Natural killer cell (primary cell): ENCODE measurements around the gene FHIP2A. TPM values are rescaled to one million over a fixed set of nuclear protein-coding genes. Genes with fewer than 3 reads are reported as not detected.

Source experiments
- ATAC-seq, 3 donors: fragments of 150-1000 bp in 2 of 3; fragments of 200-7000 bp in 1 of 3; cut with Tn5 transposase; 1 replicate in 1 of 3; 2 replicates in 2 of 3; pipeline ENCODE4 v1.10.0; 2021; ENCODE audit warnings: mild to moderate bottlenecking in 2 of 3, moderate library complexity in 2 of 3
- DNase-seq, 2 donors: peaks; one replicate each; pipeline versions ENCODE4 v3.0.0 to v3.0.0-alpha.2; 2013 to 2021; ENCODE audit warnings: mixed read lengths in 1 of 2
- H3K27ac ChIP-seq: one replicate; pipeline ENCODE4 v1.5.1; 2013; ENCODE audit warnings: mild to moderate bottlenecking, low read length
- H3K27me3 ChIP-seq: one replicate; pipeline ENCODE4 v1.6.1; 2013; ENCODE audit warnings: low read length; ENCODE audit not compliant: control insufficient read depth, insufficient read depth
- H3K36me3 ChIP-seq: one replicate; pipeline ENCODE4 v1.6.1; 2013; ENCODE audit warnings: low read length; ENCODE audit not compliant: control insufficient read depth, insufficient read depth
- H3K4me1 ChIP-seq: one replicate; pipeline ENCODE4 v1.6.1; 2013; ENCODE audit warnings: low read length; ENCODE audit not compliant: control insufficient read depth, insufficient read depth
- H3K4me3 ChIP-seq: one replicate; pipeline ENCODE4 v1.5.1; 2013; ENCODE audit warnings: low read length
- H3K9me3 ChIP-seq: one replicate; pipeline ENCODE4 v1.6.1; 2013; ENCODE audit warnings: low read length; ENCODE audit not compliant: control insufficient read depth, insufficient read depth
- H3K27ac Mint-ChIP-seq, 2 donors: one replicate each; pipeline ENCODE4 v1.8.0; 2022; ENCODE audit warnings: mild to moderate bottlenecking in 2 of 2, mixed read lengths in 2 of 2, moderate library complexity in 1 of 2
- H3K27me3 Mint-ChIP-seq, 2 donors: one replicate each; pipeline ENCODE4 v1.8.0; 2022; ENCODE audit warnings: low read depth in 2 of 2, mixed read lengths in 2 of 2
- H3K36me3 Mint-ChIP-seq: one replicate; pipeline ENCODE4 v1.8.0; 2022; ENCODE audit warnings: mixed read lengths
- H3K4me1 Mint-ChIP-seq, 2 donors: one replicate each; pipeline ENCODE4 v1.8.0; 2022; ENCODE audit warnings: mixed read lengths in 2 of 2
- H3K4me3 Mint-ChIP-seq: one replicate; pipeline ENCODE4 v1.8.0; 2022; ENCODE audit warnings: mild to moderate bottlenecking, moderate library complexity, mixed read lengths
- H3K9me3 Mint-ChIP-seq, 2 donors: one replicate each; pipeline ENCODE4 v1.8.0; 2022; ENCODE audit warnings: mixed read lengths in 2 of 2
- CTCF ChIP-seq: fragments of 200-600 bp; IDR thresholded peaks from one replicate; pipeline ENCODE4 v1.8.0; 2022; ENCODE audit warnings: antibody characterized with exemption
- WGBS: methylation state at CpG from one replicate; pipeline ENCODE4 v1.1.7; 2013; ENCODE audit warnings: missing lambda C conversion rate; ENCODE audit not compliant: insufficient coverage; 5-methylcytosine and 5-hydroxymethylcytosine counted together
- intact Hi-C: fragments of 100-400 bp; cut with micrococcal nuclease; formaldehyde crosslinking; loops from one replicate; pipeline ENCODE4 v1.14.2; 2022
- total RNA-seq, 4 donors: library from RNA; stranded (reverse); fragments of 120-200 nt in 1 of 4; gene quantifications; one replicate each; pipeline versions ENCODE4 v1.2.3 to v1.2.4, GENCODE V29; 2013 to 2022

FHIP2A gene
- total RNA-seq, 3 donors from 2014 or later (not counting 1 experiment from before 2014, with no cell fraction given): 36.0 to 42.4 (median 39.5) TPM

- intact Hi-C loops: no loop called here
Measured at GRCh38 chr10:114777415-114777814, 44.2 kb upstream of the FHIP2A start.

GRCh38 chr10:114779803-114780576 lies 41.6 kb upstream of the FHIP2A start:
- Histone ChIP-seq H3K4me3 (no peak overlapping the region), H3K27me3 (no peaks in the 10 kb centered on the region), H3K27ac (no peak overlapping the region), H3K36me3 (no peaks in the 10 kb centered on the region), H3K9me3 (no peaks in the 10 kb centered on the region), H3K4me1 (no peaks in the 10 kb centered on the region)
- no peaks in the 10 kb centered on the region for H3K4me1 Mint-ChIP-seq
- H3K27ac Mint-ChIP-seq: no peak overlapping the region
- ATAC-seq (no peak), DNase-seq (no peak)
- peaks cover 2 to 11% of the 10 kb centered on the region in 2 donors for H3K27me3 Mint-ChIP-seq
- intact Hi-C loops: no loop called here
- no peaks in the 10 kb centered on the region for H3K9me3 Mint-ChIP-seq
- H3K4me3 Mint-ChIP-seq: no peak overlapping the region
- no peaks in the 10 kb centered on the region for H3K36me3 Mint-ChIP-seq
- TF ChIP-seq CTCF: no peak
- 77% methylated on average over 1 of the region's 3 CpGs for WGBS

More at GRCh38 chr10:114777415-114777814, 44.2 kb upstream of the FHIP2A start:
- Histone ChIP-seq H3K36me3 (no peaks in the 10 kb centered on the region), H3K27ac (no peak overlapping the region), H3K4me3 (no peak overlapping the region), H3K27me3 (no peaks in the 10 kb centered on the region), H3K4me1 (no peaks in the 10 kb centered on the region), H3K9me3 (no peaks in the 10 kb centered on the region)
- no peak for DNase-seq
- no peak for ATAC-seq
- 82% methylated on average over 1 of the region's 1 CpG for WGBS
- no peaks in the 10 kb centered on the region for H3K36me3 Mint-ChIP-seq
- H3K27me3 Mint-ChIP-seq: peaks cover 14 to 15% of the 10 kb centered on the region in 2 donors
- H3K4me3 Mint-ChIP-seq: no peak overlapping the region
- H3K27ac Mint-ChIP-seq: no peak overlapping the region
- no peaks in the 10 kb centered on the region for H3K9me3 Mint-ChIP-seq
- TF ChIP-seq CTCF: no peak
- no peaks in the 10 kb centered on the region for H3K4me1 Mint-ChIP-seq

DNA sequence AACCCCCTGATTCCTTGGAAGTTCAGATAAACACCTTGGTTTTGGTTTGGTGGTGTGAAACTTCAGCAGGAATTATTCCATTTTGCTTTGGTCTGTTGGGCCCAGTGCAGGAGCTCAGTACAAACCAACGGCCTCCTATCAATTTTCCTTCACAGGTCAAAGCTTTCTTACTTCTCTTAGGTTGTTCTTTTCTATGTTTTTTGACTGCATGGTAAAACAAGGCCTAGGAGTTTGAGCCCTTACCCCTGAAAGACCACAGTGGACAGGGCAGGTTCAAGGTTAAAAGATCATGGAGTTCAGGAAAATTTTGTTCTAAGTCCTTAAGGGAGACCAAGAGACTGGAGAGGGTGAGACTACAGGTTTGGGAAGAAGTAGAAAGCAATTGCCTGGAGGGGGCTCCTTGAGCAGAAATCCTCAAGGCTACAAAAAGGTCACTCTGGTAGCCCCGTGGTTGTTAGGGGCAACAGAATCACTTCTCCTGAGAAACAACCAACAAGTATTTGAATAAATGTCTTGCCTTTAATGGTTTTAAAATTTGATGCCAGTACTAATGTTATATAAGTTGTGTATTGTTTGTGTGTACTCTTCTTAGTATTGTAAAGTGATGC lies 40.9 kb upstream of the FHIP2A start:
- Mint-ChIP-seq H3K4me1 (no peaks in the 10 kb centered on the region), H3K9me3 (no peaks in the 10 kb centered on the region), H3K4me3 (no peak overlapping the region), H3K27ac (no peak overlapping the region), H3K36me3 (no peaks in the 10 kb centered on the region), H3K27me3 (peaks cover 0 to 8% of the 10 kb centered on the region in 2 donors)
- no peaks in the 10 kb centered on the region for H3K27me3 ChIP-seq
- H3K36me3 ChIP-seq: no peaks in the 10 kb centered on the region
- ATAC-seq (no peak), DNase-seq (no peak)
- TF ChIP-seq CTCF: no peak
- WGBS: 80% methylated on average over 1 of the region's 2 CpGs
- no peak overlapping the region for H3K27ac ChIP-seq
- intact Hi-C loops: no loop called here
- no peaks in the 10 kb centered on the region for H3K9me3 ChIP-seq
- no peaks in the 10 kb centered on the region for H3K4me1 ChIP-seq
- H3K4me3 ChIP-seq: no peak overlapping the region
